ENCODE results near the gene MAFF.

MAFF gene

GRCh38 chr22:38249301-38249700, 47.5 kb downstream of the MAFF start:
- no peak for DNase-seq (ENCODE audit: low read depth in 1 of 2, low spot score in 1 of 2)
- TF ChIP-seq, protein P1, sequence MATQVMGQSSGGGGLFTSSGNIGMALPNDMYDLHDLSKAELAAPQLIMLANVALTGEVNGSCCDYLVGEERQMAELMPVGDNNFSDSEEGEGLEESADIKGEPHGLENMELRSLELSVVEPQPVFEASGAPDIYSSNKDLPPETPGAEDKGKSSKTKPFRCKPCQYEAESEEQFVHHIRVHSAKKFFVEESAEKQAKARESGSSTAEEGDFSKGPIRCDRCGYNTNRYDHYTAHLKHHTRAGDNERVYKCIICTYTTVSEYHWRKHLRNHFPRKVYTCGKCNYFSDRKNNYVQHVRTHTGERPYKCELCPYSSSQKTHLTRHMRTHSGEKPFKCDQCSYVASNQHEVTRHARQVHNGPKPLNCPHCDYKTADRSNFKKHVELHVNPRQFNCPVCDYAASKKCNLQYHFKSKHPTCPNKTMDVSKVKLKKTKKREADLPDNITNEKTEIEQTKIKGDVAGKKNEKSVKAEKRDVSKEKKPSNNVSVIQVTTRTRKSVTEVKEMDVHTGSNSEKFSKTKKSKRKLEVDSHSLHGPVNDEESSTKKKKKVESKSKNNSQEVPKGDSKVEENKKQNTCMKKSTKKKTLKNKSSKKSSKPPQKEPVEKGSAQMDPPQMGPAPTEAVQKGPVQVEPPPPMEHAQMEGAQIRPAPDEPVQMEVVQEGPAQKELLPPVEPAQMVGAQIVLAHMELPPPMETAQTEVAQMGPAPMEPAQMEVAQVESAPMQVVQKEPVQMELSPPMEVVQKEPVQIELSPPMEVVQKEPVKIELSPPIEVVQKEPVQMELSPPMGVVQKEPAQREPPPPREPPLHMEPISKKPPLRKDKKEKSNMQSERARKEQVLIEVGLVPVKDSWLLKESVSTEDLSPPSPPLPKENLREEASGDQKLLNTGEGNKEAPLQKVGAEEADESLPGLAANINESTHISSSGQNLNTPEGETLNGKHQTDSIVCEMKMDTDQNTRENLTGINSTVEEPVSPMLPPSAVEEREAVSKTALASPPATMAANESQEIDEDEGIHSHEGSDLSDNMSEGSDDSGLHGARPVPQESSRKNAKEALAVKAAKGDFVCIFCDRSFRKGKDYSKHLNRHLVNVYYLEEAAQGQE (IDR thresholded peaks at IDR 0.05; ENCODE audit: insufficient replicate concordance, low read depth) = no peak
- TF ChIP-seq GABPA (IDR thresholded peaks at IDR 0.05; ENCODE audit: low read depth) (no peak), POLR2AphosphoS5 (IDR thresholded peaks at IDR 0.05; ENCODE audit: low read depth) (no peak), CTCF (IDR thresholded peaks at IDR 0.05; ENCODE audit: insufficient read depth, low read length) (no peak), SPI1 (IDR thresholded peaks at IDR 0.05; ENCODE audit: borderline replicate concordance, low read depth) (no peak)

DNA sequence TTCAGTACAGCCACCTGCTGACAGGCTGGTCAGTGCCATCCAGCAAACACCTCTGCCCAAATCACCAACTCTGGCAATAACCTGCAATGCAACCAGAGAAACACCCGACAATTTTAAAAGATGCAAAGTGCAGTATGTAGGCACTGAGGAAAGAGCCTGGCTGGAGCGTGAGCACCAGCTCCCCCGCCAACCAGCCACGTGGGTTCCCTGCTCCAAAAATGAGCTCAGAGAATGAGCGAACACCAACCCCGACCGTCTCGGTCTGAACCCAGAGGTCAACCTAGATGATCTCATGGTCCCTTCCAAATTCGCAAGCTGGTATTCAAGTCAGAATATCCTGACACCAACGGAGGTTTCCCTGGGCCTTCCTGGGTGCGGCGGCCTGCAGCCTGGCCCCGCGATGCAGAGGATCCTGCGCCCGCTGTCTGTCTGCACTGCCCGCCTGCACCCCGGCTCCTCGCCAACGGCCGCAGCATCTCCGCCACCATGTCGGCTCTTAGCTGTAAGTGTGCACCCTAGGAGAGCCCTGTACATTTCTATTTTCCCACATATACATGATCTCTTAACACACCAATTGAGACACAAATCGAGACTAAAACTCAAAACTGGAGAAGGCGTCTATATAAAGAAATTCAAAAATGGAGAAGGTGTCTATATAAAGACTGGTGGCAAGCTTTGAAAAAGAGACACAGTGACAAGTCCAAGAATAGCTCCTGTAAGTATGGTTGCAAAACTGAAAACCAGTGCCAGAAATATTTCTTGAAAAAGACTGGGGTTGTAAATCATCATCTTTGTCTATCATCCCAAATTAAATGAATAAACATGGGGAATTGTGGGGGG, 48.2 kb downstream of the MAFF start:
- no peak for DNase-seq (ENCODE audit: low read depth in 1 of 2, low spot score in 1 of 2)
- no peak overlapping the region for H3K27ac ChIP-seq (replicated peaks)
- H3K4me3 ChIP-seq (replicated peaks; ENCODE audit: insufficient read depth, low read length) = no peak overlapping the region
- TF ChIP-seq CTCF (IDR thresholded peaks at IDR 0.05; ENCODE audit: insufficient read depth, low read length) = no peak
- no peak for TF ChIP-seq SPI1 (IDR thresholded peaks at IDR 0.05; ENCODE audit: borderline replicate concordance, low read depth)
- TF ChIP-seq, protein P1 (IDR thresholded peaks at IDR 0.05; ENCODE audit: insufficient replicate concordance, low read depth) = no peak
- no peaks in the 10 kb centered on the region for H3K27me3 ChIP-seq (ENCODE audit: insufficient read depth, poor library complexity, severe bottlenecking)

More at GRCh38 chr22:38249301-38249700, 47.5 kb downstream of the MAFF start:
- Histone ChIP-seq H3K27me3 (ENCODE audit: insufficient read depth, poor library complexity, severe bottlenecking) (no peaks in the 10 kb centered on the region), H3K27ac (replicated peaks) (no peak overlapping the region), H3K4me3 (replicated peaks; ENCODE audit: insufficient read depth, low read length) (no peak overlapping the region)

DNA sequence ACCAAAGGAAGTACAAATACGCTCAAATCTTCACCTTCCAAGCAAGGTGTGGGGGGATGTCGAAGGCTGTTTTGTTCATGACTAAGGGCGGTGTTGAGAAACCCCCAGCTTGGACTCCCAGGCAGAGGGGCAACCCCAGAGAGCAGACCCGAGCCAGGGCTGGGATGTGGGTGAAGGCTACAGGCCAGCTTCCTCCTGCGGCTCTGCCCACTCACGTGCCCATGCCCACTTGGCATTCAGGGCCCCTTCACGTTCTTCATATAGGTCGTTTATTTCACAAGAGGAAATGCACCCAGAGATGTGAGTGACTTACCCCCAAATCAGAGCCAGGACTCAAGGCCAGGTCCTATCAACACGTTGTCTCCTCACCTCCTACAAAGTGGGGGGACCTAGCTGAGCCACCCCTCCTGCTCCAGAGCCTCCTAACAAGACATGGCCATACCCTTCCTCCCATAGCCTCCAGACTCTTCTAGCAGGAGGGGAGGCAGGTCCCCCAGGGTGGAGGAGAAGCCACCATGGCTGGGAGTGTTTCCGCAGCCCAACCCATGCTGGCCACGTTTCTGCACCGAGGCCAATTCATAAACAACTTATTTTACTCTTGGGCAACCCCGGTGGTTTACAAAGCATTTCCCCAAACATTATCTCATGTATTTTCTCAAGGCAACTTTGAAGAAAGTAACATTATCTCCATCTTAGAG, 49.0 kb downstream of the MAFF start:
- no peak for DNase-seq (ENCODE audit: low read depth in 1 of 2, low spot score in 1 of 2)
- H3K27me3 ChIP-seq (ENCODE audit: insufficient read depth, poor library complexity, severe bottlenecking) = no peaks in the 10 kb centered on the region
- H3K27ac ChIP-seq (replicated peaks) = no peak overlapping the region
- no peak overlapping the region for H3K4me3 ChIP-seq (replicated peaks; ENCODE audit: insufficient read depth, low read length)
- TF ChIP-seq, protein P1 (IDR thresholded peaks at IDR 0.05; ENCODE audit: insufficient replicate concordance, low read depth) = no peak
- no peak for TF ChIP-seq POLR2AphosphoS5 (IDR thresholded peaks at IDR 0.05; ENCODE audit: low read depth)
- TF ChIP-seq SPI1 (IDR thresholded peaks at IDR 0.05; ENCODE audit: borderline replicate concordance, low read depth) = no peak
- TF ChIP-seq CTCF (IDR thresholded peaks at IDR 0.05; ENCODE audit: insufficient read depth, low read length) = no peak
- TF ChIP-seq GABPA (IDR thresholded peaks at IDR 0.05; ENCODE audit: low read depth) = no peak
